IPS DF 6.9 (cell line): ENCODE measurements around the gene RAG2.
"Not testable (repeated sequence)": the region's sequence is repeated elsewhere in the genome, so short reads cannot be mapped to it uniquely, and the experiment has no call there.

Source experiments
- DNase-seq: peaks from one replicate; pipeline ENCODE4 v3.0.0-alpha.2; 2013; ENCODE audit warnings: low read depth, low spot score
- H3K27ac ChIP-seq: one replicate; pipeline ENCODE4 v1.5.1; 2013; ENCODE audit warnings: low read length, control low read depth
- H3K27me3 ChIP-seq: 2 replicates; pipeline ENCODE4 v1.6.1; 2013; ENCODE audit warnings: mild to moderate bottlenecking, low read length; ENCODE audit not compliant: control insufficient read depth, insufficient read depth
- H3K36me3 ChIP-seq: 2 replicates; pipeline ENCODE4 v1.6.1; 2013; ENCODE audit warnings: low read length; ENCODE audit not compliant: control insufficient read depth, insufficient read depth
- H3K4me1 ChIP-seq: 2 replicates; pipeline ENCODE4 v1.6.1; 2013; ENCODE audit warnings: low read length; ENCODE audit not compliant: control insufficient read depth, insufficient read depth
- H3K4me3 ChIP-seq: 2 replicates; pipeline ENCODE4 v1.5.1; 2013; ENCODE audit warnings: mild to moderate bottlenecking, low read length
- H3K9me3 ChIP-seq: 2 replicates; pipeline ENCODE4 v1.6.1; 2013; ENCODE audit warnings: low read length, inconsistent platforms; ENCODE audit not compliant: control insufficient read depth, insufficient read depth
- WGBS: extraction: QIAGEN DNeasy Blood & Tissue Kit; methylation state at CpG from one replicate; pipeline ENCODE4 v1.1.7; 2013; ENCODE audit warnings: mixed read lengths, missing lambda C conversion rate; ENCODE audit not compliant: insufficient read length, insufficient coverage; 5-methylcytosine and 5-hydroxymethylcytosine counted together

The RAG2 gene

DNA sequence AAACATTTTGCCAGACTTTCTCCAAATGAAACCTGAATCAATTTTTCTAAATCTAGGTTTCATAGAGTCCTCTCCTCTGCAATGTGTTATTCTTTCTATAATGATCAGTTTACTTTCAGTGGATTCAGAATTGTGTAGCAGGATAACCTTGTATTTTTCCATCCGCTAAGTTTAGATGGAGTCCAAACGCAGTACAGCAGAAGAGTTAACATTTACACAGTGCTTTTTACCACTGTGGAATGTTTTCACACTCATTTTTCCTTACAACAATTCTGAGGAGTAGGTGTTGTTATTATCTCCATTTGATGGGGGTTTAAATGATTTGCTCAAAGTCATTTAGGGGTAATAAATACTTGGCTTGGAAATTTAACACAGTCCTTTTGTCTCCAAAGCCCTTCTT is 20.7 kb downstream of the RAG2 start:
- DNase-seq, result no peak
- Histone ChIP-seq H3K4me1 (no peaks in the 10 kb centered on the region), H3K27ac (no peak overlapping the region), H3K36me3 (no peaks in the 10 kb centered on the region), H3K4me3 (no peak overlapping the region), H3K27me3 (no peaks in the 10 kb centered on the region), H3K9me3 (peaks cover 6% of the 10 kb centered on the region)
- no CpG with 5 or more reads among the region's 2 CpGs for WGBS

DNA sequence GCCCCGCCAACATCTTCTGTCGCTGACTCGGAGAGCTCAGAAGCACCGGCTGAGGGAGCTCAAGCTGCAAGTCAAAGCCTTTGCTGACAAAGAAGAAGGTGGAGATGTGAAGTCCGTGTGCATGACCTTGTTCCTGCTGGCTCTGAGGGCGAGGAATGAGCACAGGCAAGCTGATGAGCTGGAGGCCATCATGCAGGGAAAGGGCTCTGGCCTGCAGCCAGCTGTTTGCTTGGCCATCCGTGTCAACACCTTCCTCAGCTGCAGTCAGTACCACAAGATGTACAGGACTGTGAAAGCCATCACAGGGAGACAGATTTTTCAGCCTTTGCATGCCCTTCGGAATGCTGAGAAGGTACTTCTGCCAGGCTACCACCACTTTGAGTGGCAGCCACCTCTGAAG is 23.6 kb downstream of the RAG2 start:
- H3K4me1 ChIP-seq, result no peaks in the 10 kb centered on the region
- H3K36me3 ChIP-seq, result no peaks in the 10 kb centered on the region
- no peak for DNase-seq
- no peaks in the 10 kb centered on the region for H3K27me3 ChIP-seq
- no peaks in the 10 kb centered on the region for H3K9me3 ChIP-seq
- no CpG with 5 or more reads among the region's 8 CpGs for WGBS
- H3K4me3 ChIP-seq, result no peak overlapping the region
- no peak overlapping the region for H3K27ac ChIP-seq

DNA sequence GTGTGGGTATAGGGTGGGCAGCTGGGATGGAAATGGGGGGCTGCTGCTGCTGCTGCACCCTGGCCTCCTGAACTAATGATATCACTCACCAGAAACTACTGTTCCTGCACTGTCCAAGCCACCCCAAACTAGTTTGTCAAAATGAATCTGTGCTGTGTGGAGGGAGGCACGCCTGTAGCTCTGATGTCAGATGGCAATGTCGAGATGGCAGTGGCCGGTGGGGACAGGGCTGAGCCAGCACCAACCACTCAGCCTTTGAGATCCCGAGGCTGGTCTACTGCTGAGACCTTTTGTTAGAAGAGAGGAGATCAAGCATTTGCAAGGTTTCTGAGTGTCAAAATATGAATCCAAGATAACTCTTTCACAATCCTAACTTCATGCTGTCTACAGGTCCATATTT is 28.9 kb downstream of the RAG2 start:
- Histone ChIP-seq H3K4me3 (no peak overlapping the region), H3K4me1 (no peaks in the 10 kb centered on the region), H3K27ac (no peak overlapping the region), H3K36me3 (no peaks in the 10 kb centered on the region), H3K27me3 (peaks cover 2% of the 10 kb centered on the region; the same call in 1 of the 2 replicates), H3K9me3 (no peaks in the 10 kb centered on the region)
- no peak for DNase-seq
- WGBS, result no CpG with 5 or more reads among the region's 4 CpGs

- Histone ChIP-seq H3K27me3 (peaks cover 2% of the 10 kb centered on the region; the same call in 1 of the 2 replicates), H3K36me3 (no peaks in the 10 kb centered on the region), H3K4me1 (no peaks in the 10 kb centered on the region), H3K4me3 (no peak within 1 kb of the TSS), H3K27ac (no peak within 1 kb of the TSS), H3K9me3 (no peaks in the 10 kb centered on the region)
- WGBS, result no CpG with 5 or more reads among the region's 1 CpG
- no peak for DNase-seq
These were observed 30.3 kb downstream of the RAG2 start, which contains the start of gene RAG1 for GRCh38 chr11:36567694-36568093. RAG1 (plus strand) TSS chr11:36568007; CDS start chr11:36573305, 5,298 bp downstream.

DNA sequence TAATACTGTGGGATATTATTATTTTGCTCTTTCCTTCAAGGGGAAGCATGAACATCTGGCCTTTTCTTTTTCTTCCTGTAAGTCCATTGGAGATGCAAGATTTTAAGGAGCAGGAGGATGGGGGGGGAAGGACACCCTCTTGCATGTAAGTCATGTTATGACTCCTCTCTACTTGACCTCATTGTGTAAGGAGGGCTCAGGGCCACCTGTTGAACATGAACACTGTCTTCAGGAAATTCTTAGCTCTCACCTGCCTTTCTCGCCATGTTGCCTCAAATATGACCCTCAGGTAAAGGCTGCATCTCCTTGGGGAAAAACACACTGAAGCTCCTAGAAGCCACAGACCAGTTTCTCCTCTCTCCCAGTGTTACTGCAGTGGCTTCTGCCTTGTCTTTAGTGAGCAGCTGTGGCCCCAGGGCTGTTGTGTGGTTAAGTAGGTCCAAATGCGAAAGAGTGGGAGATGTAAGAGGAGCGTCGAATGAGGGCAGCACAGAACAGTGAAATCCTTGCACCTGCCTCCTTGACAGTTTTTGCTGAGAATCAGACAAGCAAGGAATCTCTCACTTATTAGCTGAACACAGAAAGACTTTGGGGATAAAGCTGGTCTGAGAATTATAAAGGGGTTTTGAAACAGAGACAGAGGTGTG is 31.5 kb downstream of the RAG2 start:
- H3K27ac ChIP-seq, result no peak overlapping the region
- no peaks in the 10 kb centered on the region for H3K36me3 ChIP-seq
- peaks cover 2% of the 10 kb centered on the region; the same call in 1 of the 2 replicates for H3K27me3 ChIP-seq
- no peak for DNase-seq
- no peak overlapping the region for H3K4me3 ChIP-seq
- H3K4me1 ChIP-seq, result no peaks in the 10 kb centered on the region
- H3K9me3 ChIP-seq, result no peaks in the 10 kb centered on the region
- WGBS, result no CpG with 5 or more reads among the region's 4 CpGs

DNA sequence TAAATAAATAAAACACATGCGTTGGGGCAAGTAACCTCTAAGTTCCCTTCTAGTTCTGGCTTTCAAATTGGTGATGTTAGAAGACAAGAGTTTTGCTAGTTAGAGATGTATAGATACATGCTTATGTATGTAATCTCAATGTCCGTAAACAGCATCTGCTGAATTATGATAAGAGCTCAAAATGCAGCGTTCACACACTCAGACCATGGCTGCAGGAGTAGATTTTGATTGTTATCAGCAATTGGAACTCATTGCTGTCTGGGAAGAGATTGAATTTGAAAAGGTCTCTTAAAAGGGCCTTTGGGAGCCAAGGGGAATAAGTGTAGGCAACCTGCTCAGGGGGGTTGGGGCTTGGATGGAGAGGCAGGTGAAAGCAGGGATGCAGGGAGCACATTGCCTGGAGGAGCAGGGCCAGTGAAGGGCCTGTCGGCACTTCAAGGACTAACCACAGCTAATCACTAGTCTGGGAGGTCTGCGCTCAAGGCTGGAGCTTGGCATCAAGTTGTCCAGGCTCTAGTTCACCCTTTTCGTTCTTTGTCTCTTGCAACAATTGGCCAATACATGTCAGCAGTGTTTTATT is 32.9 kb downstream of the RAG2 start:
- whole genome bisulfite sequencing, result no CpG with 5 or more reads among the region's 6 CpGs
- no peaks in the 10 kb centered on the region for H3K9me3 ChIP-seq
- H3K4me1 ChIP-seq, result no peaks in the 10 kb centered on the region
- H3K36me3 ChIP-seq, result no peaks in the 10 kb centered on the region
- no peak for DNase-seq
- H3K27ac ChIP-seq, result no peak overlapping the region
- H3K27me3 ChIP-seq, result peaks cover 2% of the 10 kb centered on the region; the same call in 1 of the 2 replicates
- no peak overlapping the region for H3K4me3 ChIP-seq

DNA sequence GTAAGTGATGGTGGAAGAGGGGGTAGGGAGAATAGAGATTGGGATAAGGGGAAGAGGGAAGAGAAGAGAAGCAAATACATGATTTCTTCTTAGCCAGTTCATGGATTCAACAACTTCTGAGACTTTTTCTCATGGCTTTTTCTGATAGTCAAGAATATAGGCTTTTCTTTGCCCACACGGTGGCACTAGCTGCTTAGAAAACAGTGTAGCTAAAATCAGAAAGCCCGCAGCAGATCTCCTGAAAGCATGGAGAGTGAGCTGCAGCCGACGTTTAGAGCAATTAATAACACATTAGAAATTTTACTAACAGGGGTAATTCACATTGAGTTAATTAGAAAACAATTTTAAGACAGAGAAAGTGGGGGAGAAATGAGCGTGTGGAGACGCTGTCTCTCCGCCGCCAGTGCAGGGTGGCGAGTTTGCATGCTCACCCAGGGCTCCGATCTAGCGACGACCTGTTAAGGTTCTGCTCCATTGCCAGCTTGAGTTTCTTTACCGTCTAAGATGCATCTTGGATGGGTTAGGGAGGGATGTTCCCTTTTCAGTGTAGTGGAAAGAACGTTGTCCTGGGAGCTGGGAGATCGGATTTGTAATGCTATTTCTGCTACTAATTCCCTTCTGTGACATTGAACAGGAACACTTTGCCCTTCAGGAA is 33.5 kb downstream of the RAG2 start:
- Histone ChIP-seq H3K36me3 (no peaks in the 10 kb centered on the region), H3K4me1 (no peaks in the 10 kb centered on the region), H3K27ac (no peak overlapping the region), H3K4me3 (no peak overlapping the region; the same call in 1 of the 2 replicates), H3K27me3 (peaks cover 2% of the 10 kb centered on the region; the same call in 1 of the 2 replicates), H3K9me3 (no peaks in the 10 kb centered on the region)
- WGBS, result no CpG with 5 or more reads among the region's 15 CpGs
- DNase-seq, result no peak

GRCh38 chr11:36558571-36559413 is 39.2 kb downstream of the RAG2 start:
- Histone ChIP-seq H3K4me3 (no peak overlapping the region), H3K27ac (no peak overlapping the region), H3K36me3 (no peaks in the 10 kb centered on the region), H3K27me3 (no peaks in the 10 kb centered on the region), H3K4me1 (no peaks in the 10 kb centered on the region), H3K9me3 (no peaks in the 10 kb centered on the region)
- no CpG with 5 or more reads among the region's 4 CpGs for WGBS
- DNase-seq, result no peak

DNA sequence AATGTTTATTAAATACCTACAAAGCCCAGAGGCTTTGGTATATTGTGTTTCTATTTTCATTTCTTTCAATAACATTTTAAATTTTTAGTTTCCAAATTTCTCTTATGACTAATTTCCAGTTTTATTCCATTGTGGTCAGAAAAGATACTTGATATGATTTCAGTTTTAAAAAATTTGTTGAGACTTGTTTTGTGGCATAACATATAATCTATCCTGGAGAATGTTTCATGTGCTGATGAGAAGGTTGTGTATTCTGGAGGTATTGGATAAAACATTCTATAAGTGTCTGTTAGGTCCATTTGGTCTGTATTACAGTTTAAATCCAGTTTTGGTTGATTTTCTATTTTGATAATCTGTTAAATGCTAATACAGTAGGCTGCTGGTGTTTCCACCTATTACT is 40.0 kb downstream of the RAG2 start:
- Histone ChIP-seq H3K9me3 (no peaks in the 10 kb centered on the region), H3K36me3 (no peaks in the 10 kb centered on the region), H3K27me3 (no peaks in the 10 kb centered on the region), H3K27ac (no peak overlapping the region), H3K4me1 (no peaks in the 10 kb centered on the region), H3K4me3 (no peak overlapping the region)
- no peak for DNase-seq

DNA sequence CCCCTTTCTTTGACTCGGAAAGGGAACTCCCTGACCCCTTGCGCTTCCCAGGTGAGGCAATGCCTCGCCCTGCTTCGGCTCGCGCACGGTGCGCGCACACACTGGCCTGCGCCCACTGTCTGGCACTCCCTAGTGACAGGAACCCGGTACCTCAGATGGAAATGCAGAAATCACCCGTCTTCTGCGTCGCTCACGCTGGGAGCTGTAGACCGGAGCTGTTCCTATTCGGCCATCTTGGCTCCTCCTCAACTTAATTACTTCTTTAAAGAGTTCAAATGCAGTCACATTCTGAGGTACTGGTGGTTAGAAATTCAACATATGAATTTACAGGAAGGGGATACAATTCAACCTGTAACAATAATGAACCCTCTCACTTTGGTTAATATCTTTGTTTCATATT is 40.6 kb downstream of the RAG2 start:
- not testable (repeated sequence) for DNase-seq, H3K4me3 ChIP-seq, H3K36me3 ChIP-seq, H3K9me3 ChIP-seq, H3K27ac ChIP-seq, H3K4me1 ChIP-seq, H3K27me3 ChIP-seq
- WGBS, result no CpG with 5 or more reads among the region's 17 CpGs
